Esophagus squamous epithelium (tissue), 4 donors: ENCODE measurements around the gene PON2.

Source experiments
- CTCF ChIP-seq, 6 experiments: fragments of 450-650 bp in 4 of 6; fragments of 200-600 bp in 2 of 6; sonication (generic) in 2 of 6; IDR thresholded peaks; one replicate each; pipeline ENCODE4 v1.5.1; 2016 to 2019; ENCODE audit warnings: antibody characterized with exemption in 6 of 6, mild to moderate bottlenecking in 4 of 6, moderate library complexity in 4 of 6
- POLR2A ChIP-seq, 4 donors: fragments of 450-650 bp; IDR thresholded peaks; one replicate each; pipeline ENCODE4 v1.6.1; 2017; ENCODE audit warnings: antibody characterized with exemption in 4 of 4, mild to moderate bottlenecking in 4 of 4, moderate library complexity in 3 of 4

- TF ChIP-seq CTCF (IDR thresholded peaks at IDR 0.05) (no peak), POLR2A (IDR thresholded peaks at IDR 0.05) (no peak)
These were observed 30.4 kb downstream of the PON2 start for GRCh38 chr7:95404316-95404865.
